IMR-90 (cell line): ENCODE data around the gene SLC5A1. TPM values are rescaled to one million over a fixed set of nuclear protein-coding genes. Genes with fewer than 3 reads are reported as not detected.

Source experiments
- ATAC-seq: fragments of 200-7000 bp; cut with Tn5 transposase; 2 replicates; pipeline ENCODE4 v1.9.1; 2020; ENCODE audit warnings: low read depth, mild to moderate bottlenecking, moderate library complexity
- BruUV-seq: library from RNA; stranded (reverse); fragments of 400-500 nt; replicated peaks from 2 replicates; lab custom pipeline; 2021; lab: Mats Ljungman, UMichigan
- CTCF ChIA-PET: fragments of 300-600 bp; formaldehyde crosslinking; extraction: SDS; loops from one replicate; lab custom pipeline; 2021; ENCODE audit warnings: antibody characterized with exemption; lab: Yijun Ruan, JAX
- POLR2A ChIA-PET: fragments of 300-600 bp; sonication (Branson Sonifier 250); formaldehyde crosslinking; loops from one replicate; lab custom pipeline; 2022; ENCODE audit warnings: antibody characterized with exemption; ENCODE audit not compliant: unreplicated experiment; lab: Charles Lee
- DNase-seq: peaks from one replicate; pipeline ENCODE4 v3.0.0; 2013
- H2AFZ ChIP-seq: replicated peaks from 2 replicates; pipeline ENCODE3; 2013; ENCODE audit warnings: low read length, mild to moderate bottlenecking; ENCODE audit not compliant: poor library complexity
- H2AK5ac ChIP-seq: 2 replicates; pipeline ENCODE4 v1.6.1; 2013; ENCODE audit warnings: low read depth, low read length, inconsistent platforms
- H2AK9ac ChIP-seq: replicated peaks from 2 replicates; pipeline ENCODE3; 2013; ENCODE audit warnings: mild to moderate bottlenecking, low read depth, low read length, moderate library complexity; ENCODE audit not compliant: poor library complexity
- H2BK120ac ChIP-seq: 2 replicates; pipeline ENCODE4 v1.6.1; 2013; ENCODE audit warnings: low read depth, low read length, inconsistent platforms
- H2BK15ac ChIP-seq: 3 replicates; pipeline ENCODE4 v1.6.1; 2013; ENCODE audit warnings: low read depth, low read length, inconsistent platforms
- H2BK20ac ChIP-seq: 2 replicates; pipeline ENCODE4 v1.6.1; 2013; ENCODE audit warnings: low read depth, mild to moderate bottlenecking, inconsistent platforms, low read length, moderate library complexity
- H2BK5ac ChIP-seq: 2 replicates; pipeline ENCODE4 v1.6.1; 2013; ENCODE audit warnings: mild to moderate bottlenecking, low read depth, low read length, inconsistent platforms; ENCODE audit not compliant: poor library complexity, severe bottlenecking
- H3K14ac ChIP-seq: replicated peaks from 2 replicates; pipeline ENCODE4 v1.6.1; 2013; ENCODE audit warnings: low read depth, low read length, inconsistent platforms
- H3K18ac ChIP-seq: 2 replicates; pipeline ENCODE4 v1.6.1; 2013; ENCODE audit warnings: low read depth, low read length, control low read depth
- H3K23ac ChIP-seq: 2 replicates; pipeline ENCODE4 v1.6.1; 2013; ENCODE audit warnings: low read depth, low read length, inconsistent platforms
- H3K27ac ChIP-seq: 2 replicates; pipeline ENCODE4 v1.5.1; 2013; ENCODE audit warnings: mild to moderate bottlenecking, control low read depth, low read length; ENCODE audit not compliant: insufficient read depth
- H3K27me3 ChIP-seq: 2 replicates; pipeline ENCODE4 v1.6.1; 2013; ENCODE audit warnings: low read length; ENCODE audit not compliant: control insufficient read depth, insufficient read depth
- H3K36me3 ChIP-seq: 2 replicates; pipeline ENCODE4 v1.6.1; 2013; ENCODE audit warnings: low read length, mixed read lengths; ENCODE audit not compliant: control insufficient read depth, insufficient read depth
- H3K4ac ChIP-seq: 2 replicates; pipeline ENCODE4 v1.6.1; 2013; ENCODE audit warnings: low read depth, low read length, inconsistent platforms
- H3K4me1 ChIP-seq: 2 replicates; pipeline ENCODE4 v1.6.1; 2013; ENCODE audit warnings: low read length, mixed read lengths; ENCODE audit not compliant: control insufficient read depth, insufficient read depth
- H3K4me2 ChIP-seq: 2 replicates; pipeline ENCODE4 v1.6.1; 2013; ENCODE audit warnings: low read depth, mild to moderate bottlenecking, control low read depth, low read length, moderate library complexity
- H3K4me3 ChIP-seq: 2 replicates; pipeline ENCODE4 v1.5.1; 2013; ENCODE audit warnings: low read depth, mild to moderate bottlenecking, control low read depth, low read length, moderate library complexity; ENCODE audit not compliant: insufficient read depth
- H3K56ac ChIP-seq: 2 replicates; pipeline ENCODE4 v1.6.1; 2013; ENCODE audit warnings: low read length, inconsistent platforms; ENCODE audit not compliant: insufficient read depth; ENCODE audit errors: extremely low read depth
- H3K79me1 ChIP-seq, 2 experiments: 2 replicates each; pipeline ENCODE4 v1.6.1; 2013; ENCODE audit warnings: low read length in 2 of 2, inconsistent platforms in 1 of 2, low read depth in 1 of 2
- H3K9ac ChIP-seq: 2 replicates; pipeline ENCODE4 v1.6.1; 2013; ENCODE audit warnings: low read depth, low read length, control low read depth
- H3K9me1 ChIP-seq: 2 replicates; pipeline ENCODE4 v1.6.1; 2013; ENCODE audit warnings: low read length, inconsistent platforms; ENCODE audit not compliant: insufficient read depth
- H3K9me3 ChIP-seq: 2 replicates; pipeline ENCODE4 v1.6.1; 2013; ENCODE audit warnings: low read length; ENCODE audit not compliant: control insufficient read depth, insufficient read depth
- H4K20me1 ChIP-seq: 2 replicates; pipeline ENCODE4 v1.6.1; 2013; ENCODE audit warnings: low read length, inconsistent platforms; ENCODE audit not compliant: insufficient read depth
- H4K5ac ChIP-seq: 2 replicates; pipeline ENCODE4 v1.6.1; 2013; ENCODE audit warnings: mild to moderate bottlenecking, low read depth, low read length, control low read depth
- H4K8ac ChIP-seq, 2 experiments: 2 replicates each; pipeline ENCODE4 v1.6.1; 2013; ENCODE audit warnings: low read depth in 2 of 2, low read length in 2 of 2, control low read depth in 1 of 2, inconsistent platforms in 1 of 2
- H4K91ac ChIP-seq: 2 replicates; pipeline ENCODE4 v1.6.1; 2013; ENCODE audit warnings: low read depth, low read length, inconsistent platforms; ENCODE audit not compliant: insufficient read depth
- BHLHE40 ChIP-seq: fragments of 150-350 bp; IDR thresholded peaks from 2 replicates; pipeline ENCODE4 v1.6.1; 2016; ENCODE audit warnings: mild to moderate bottlenecking, low read depth, low read length
- CEBPB ChIP-seq: IDR thresholded peaks from 2 replicates; pipeline ENCODE4 v1.6.1; 2012; ENCODE audit warnings: low read depth, low read length, improper control_type of control experiment
- CHD1 ChIP-seq: IDR thresholded peaks from 2 replicates; pipeline ENCODE4 v1.6.1; 2012; ENCODE audit warnings: low read depth, low read length, improper control_type of control experiment
- FOS ChIP-seq: fragments of 150-350 bp; IDR thresholded peaks from 2 replicates; pipeline ENCODE4 v1.6.1; 2016; ENCODE audit warnings: low read depth, low read length
- MAFK ChIP-seq: IDR thresholded peaks from 2 replicates; pipeline ENCODE4 v1.6.1; 2012; ENCODE audit warnings: low read depth, low read length, improper control_type of control experiment
- MAZ ChIP-seq: IDR thresholded peaks from 2 replicates; pipeline ENCODE4 v1.6.1; 2012; ENCODE audit warnings: low read depth, mild to moderate bottlenecking, low read length, improper control_type of control experiment, moderate library complexity, borderline replicate concordance
- MXI1 ChIP-seq: IDR thresholded peaks from 2 replicates; pipeline ENCODE4 v1.6.1; 2012; ENCODE audit warnings: low read depth, mild to moderate bottlenecking, low read length, moderate library complexity, borderline replicate concordance
- POLR2A ChIP-seq: IDR thresholded peaks from 2 replicates; pipeline ENCODE4 v1.6.1; 2012; ENCODE audit warnings: mild to moderate bottlenecking, low read depth, low read length
- RAD21 ChIP-seq: IDR thresholded peaks from 2 replicates; pipeline ENCODE4 v1.6.1; 2012; ENCODE audit warnings: low read length, improper control_type of control experiment
- RCOR1 ChIP-seq: IDR thresholded peaks from 2 replicates; pipeline ENCODE4 v1.6.1; 2012; ENCODE audit warnings: mild to moderate bottlenecking, low read length, improper control_type of control experiment; ENCODE audit not compliant: insufficient replicate concordance
- RFX5 ChIP-seq: IDR thresholded peaks from 2 replicates; pipeline ENCODE4 v1.8.0; 2012; ENCODE audit warnings: low read depth, mild to moderate bottlenecking, low read length, moderate library complexity
- SMC3 ChIP-seq: fragments of 150-350 bp; IDR thresholded peaks from 2 replicates; pipeline ENCODE4 v1.6.1; 2016; ENCODE audit warnings: low read depth, mild to moderate bottlenecking, antibody characterized with exemption, low read length, moderate library complexity
- WGBS, 2 experiments: methylation state at CpG; one replicate each; pipeline versions ENCODE4 v1.1.5 to v1.1.7; 2013; ENCODE audit warnings: missing lambda C conversion rate in 2 of 2; ENCODE audit not compliant: insufficient read length in 1 of 2; ENCODE audit errors: extremely low coverage in 2 of 2; 5-methylcytosine and 5-hydroxymethylcytosine counted together
- dilution Hi-C: fragments of 300-500 bp; cut with HindIII; formaldehyde crosslinking; loops from one replicate; pipeline ENCODE4 v1.14.3; 2018; ENCODE audit warnings: low sequenced_read_pairs; ENCODE audit not compliant: unreplicated experiment
- in situ Hi-C: fragments of 300-500 bp; cut with MboI; formaldehyde crosslinking; loops from 3 replicates; pipeline ENCODE4 v1.14.3; 2019; ENCODE audit warnings: low sequenced_read_pairs, inconsistent platforms, mixed read lengths
- intact Hi-C: fragments of 100-400 bp; cut with micrococcal nuclease; formaldehyde crosslinking; loops from 2 replicates; pipeline ENCODE4 v1.10.0; 2022
- polyA plus RNA-seq, 3 experiments: library from polyadenylated mRNA; depleted of rRNA; stranded (reverse); fragments of >200 nt; gene quantifications; 2 replicates each; pipeline ENCODE4 v1.2.3, GENCODE V29; 2012; ENCODE audit warnings: low replicate concordance in 1 of 3
- total RNA-seq: library from RNA; depleted of rRNA; stranded (reverse); fragments of >200 nt; gene quantifications from 2 replicates; pipeline ENCODE4 v1.2.3, GENCODE V29; 2012
- TF ChIP-seq, protein P1 (sequence below): conservative IDR thresholded peaks from 2 replicates; pipeline ENCODE4 v1.5.1; 2012; ENCODE audit warnings: mild to moderate bottlenecking, low read depth, low read length, improper control_type of control experiment
- TF ChIP-seq, protein P2 (sequence below): fragments of 150-350 bp; IDR thresholded peaks from 2 replicates; pipeline ENCODE4 v1.6.1; 2017; ENCODE audit warnings: mild to moderate bottlenecking, antibody characterized with exemption, low read length, low read depth

The SLC5A1 gene
- total and polyA plus RNA-seq, 2 of the 4 experiments (the other 2 are of a cell fraction): not detected

DNA sequence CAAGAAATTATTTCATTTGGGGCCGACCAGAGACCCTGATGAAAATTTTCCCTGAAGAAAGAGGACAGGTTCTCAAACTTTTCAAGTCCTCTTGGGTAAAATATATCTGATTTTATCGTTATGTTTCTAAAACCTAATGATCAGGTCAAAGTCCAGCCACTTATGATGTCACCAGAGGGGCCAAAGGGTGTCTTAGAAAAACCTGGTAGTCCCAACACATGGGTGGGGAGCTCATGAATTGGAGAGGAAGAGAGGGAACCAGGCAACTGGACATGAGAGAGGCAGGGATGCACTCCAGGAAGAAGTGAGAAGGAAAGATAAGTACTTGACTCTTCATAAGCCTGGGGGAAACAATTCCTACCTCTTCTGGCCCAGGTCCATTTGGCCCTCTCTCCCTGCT, 9.2 kb downstream of the SLC5A1 start:
- Histone ChIP-seq H3K27ac (no peak overlapping the region), H2AK9ac (no peak overlapping the region), H3K4me3 (no peak overlapping the region), H2AFZ (no peak overlapping the region), H4K5ac (no peak overlapping the region), H3K27me3 (peaks cover 1% of the 10 kb centered on the region; the same call in 1 of the 2 replicates), H2BK20ac (no peak overlapping the region), H2BK5ac (no peak overlapping the region), H3K9me1 (no peaks in the 10 kb centered on the region), H3K4me1 (no peaks in the 10 kb centered on the region), H2BK120ac (no peak overlapping the region), H3K9ac (no peak overlapping the region), H4K91ac (no peak overlapping the region), H3K14ac (no peak overlapping the region), H3K36me3 (no peaks in the 10 kb centered on the region), H4K20me1 (no peaks in the 10 kb centered on the region), H3K23ac (no peak overlapping the region), H2AK5ac (no peak overlapping the region), H4K8ac (no peak overlapping the region), H2BK15ac (no peak overlapping the region), H3K4me2 (no peak overlapping the region), H3K18ac (no peak overlapping the region), H3K9me3 (no peaks in the 10 kb centered on the region), H3K79me1 (no peaks in the 10 kb centered on the region), H3K56ac (no peak overlapping the region), H3K4ac (no peak overlapping the region)
- CTCF ChIA-PET: no interaction called here
- ATAC-seq: no peak
- no CpG with 5 or more reads among the region's 2 CpGs for WGBS, 2 experiments
- POLR2A ChIA-PET: no interaction called here
- BruUV-seq: no TSS peak
- in situ Hi-C loops: no loop called here
- dilution Hi-C loops: no loop called here
- no peak for DNase-seq
- TF ChIP-seq, protein P1, sequence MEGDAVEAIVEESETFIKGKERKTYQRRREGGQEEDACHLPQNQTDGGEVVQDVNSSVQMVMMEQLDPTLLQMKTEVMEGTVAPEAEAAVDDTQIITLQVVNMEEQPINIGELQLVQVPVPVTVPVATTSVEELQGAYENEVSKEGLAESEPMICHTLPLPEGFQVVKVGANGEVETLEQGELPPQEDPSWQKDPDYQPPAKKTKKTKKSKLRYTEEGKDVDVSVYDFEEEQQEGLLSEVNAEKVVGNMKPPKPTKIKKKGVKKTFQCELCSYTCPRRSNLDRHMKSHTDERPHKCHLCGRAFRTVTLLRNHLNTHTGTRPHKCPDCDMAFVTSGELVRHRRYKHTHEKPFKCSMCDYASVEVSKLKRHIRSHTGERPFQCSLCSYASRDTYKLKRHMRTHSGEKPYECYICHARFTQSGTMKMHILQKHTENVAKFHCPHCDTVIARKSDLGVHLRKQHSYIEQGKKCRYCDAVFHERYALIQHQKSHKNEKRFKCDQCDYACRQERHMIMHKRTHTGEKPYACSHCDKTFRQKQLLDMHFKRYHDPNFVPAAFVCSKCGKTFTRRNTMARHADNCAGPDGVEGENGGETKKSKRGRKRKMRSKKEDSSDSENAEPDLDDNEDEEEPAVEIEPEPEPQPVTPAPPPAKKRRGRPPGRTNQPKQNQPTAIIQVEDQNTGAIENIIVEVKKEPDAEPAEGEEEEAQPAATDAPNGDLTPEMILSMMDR: no peak
- no peak for TF ChIP-seq SMC3
- no peak for TF ChIP-seq RFX5
- no peak for TF ChIP-seq RAD21
- TF ChIP-seq RCOR1: no peak
- TF ChIP-seq CEBPB: no peak
- no peak for TF ChIP-seq POLR2A
- TF ChIP-seq, protein P2, sequence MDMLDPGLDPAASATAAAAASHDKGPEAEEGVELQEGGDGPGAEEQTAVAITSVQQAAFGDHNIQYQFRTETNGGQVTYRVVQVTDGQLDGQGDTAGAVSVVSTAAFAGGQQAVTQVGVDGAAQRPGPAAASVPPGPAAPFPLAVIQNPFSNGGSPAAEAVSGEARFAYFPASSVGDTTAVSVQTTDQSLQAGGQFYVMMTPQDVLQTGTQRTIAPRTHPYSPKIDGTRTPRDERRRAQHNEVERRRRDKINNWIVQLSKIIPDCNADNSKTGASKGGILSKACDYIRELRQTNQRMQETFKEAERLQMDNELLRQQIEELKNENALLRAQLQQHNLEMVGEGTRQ: no peak
- no peak for TF ChIP-seq CHD1
- no peak for TF ChIP-seq MAFK
- no peak for TF ChIP-seq MXI1
- no peak for TF ChIP-seq FOS
- no peak for TF ChIP-seq MAZ
- TF ChIP-seq BHLHE40: no peak
- intact Hi-C loops: no loop called here
